CD4-positive, alpha-beta T cell treated with Interferon gamma for 1 hour (primary cell): ENCODE results near the gene CRCP.

Experiments
- DNase-seq: peaks from one replicate; pipeline ENCODE4 v3.0.0-alpha.2; 2020

The CRCP gene

GRCh38 chr7:66193146-66193725 lies 78.6 kb downstream of the CRCP start:
- DNase-seq, result no peak

GRCh38 chr7:66198469-66198868 lies 83.8 kb downstream of the CRCP start:
- no peak for DNase-seq

DNA sequence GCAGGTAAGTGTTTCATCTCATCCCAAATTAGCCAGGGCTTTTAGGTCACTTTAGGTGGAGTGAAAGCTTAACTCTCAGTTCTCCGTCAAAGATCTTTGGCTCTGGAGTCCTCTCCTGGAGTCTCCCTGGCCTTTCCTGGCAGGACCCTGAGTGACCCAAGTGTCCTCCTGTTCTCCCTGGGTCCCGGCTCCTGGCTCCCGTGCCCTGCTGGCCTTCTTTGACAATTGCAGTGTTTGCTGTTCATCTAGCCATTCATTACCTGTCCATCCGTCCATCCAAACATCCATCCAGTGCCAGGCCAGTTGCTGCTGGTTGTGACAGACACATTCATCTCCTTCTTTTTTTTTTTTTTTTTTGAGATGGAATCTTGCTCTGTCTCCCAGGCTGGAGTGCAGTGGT lies 84.3 kb downstream of the CRCP start:
- no peak for DNase-seq

DNA sequence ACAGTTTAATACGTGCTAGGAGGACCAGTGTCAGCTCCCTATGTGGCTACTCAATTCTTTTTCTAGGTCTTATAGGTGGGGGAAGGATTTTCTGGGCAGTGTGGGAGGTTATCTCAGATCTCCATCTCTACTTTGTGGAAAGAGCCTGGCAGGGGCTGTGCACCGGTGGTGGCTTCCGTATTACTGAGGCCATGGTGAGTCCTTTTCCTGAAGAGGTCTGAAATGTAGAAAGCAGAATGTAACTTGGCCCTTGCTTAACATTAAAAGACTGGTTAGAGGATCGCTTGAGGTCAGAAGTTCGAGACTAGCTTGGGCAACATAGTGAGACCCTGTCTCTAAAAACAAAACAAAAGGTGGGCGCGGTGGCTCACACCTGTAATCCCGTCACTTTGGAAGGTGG lies 87.8 kb downstream of the CRCP start:
- no peak for DNase-seq
